HUES6 (cell line): ENCODE measurements around the gene F11R.

Experiments
- H3K27ac ChIP-seq: 2 replicates; pipeline ENCODE4 v1.7.0; 2013; ENCODE audit warnings: low read depth, mild to moderate bottlenecking, low read length, inconsistent platforms
- H3K27me3 ChIP-seq: 2 replicates; pipeline ENCODE4 v1.6.1; 2013; ENCODE audit warnings: low read length; ENCODE audit not compliant: control insufficient read depth, insufficient read depth
- H3K36me3 ChIP-seq: 2 replicates; pipeline ENCODE4 v1.6.1; 2013; ENCODE audit warnings: low read length; ENCODE audit not compliant: control insufficient read depth, insufficient read depth
- H3K4me1 ChIP-seq: 2 replicates; pipeline ENCODE4 v1.6.1; 2013; ENCODE audit warnings: low read length; ENCODE audit not compliant: control insufficient read depth, insufficient read depth
- H3K4me3 ChIP-seq: 2 replicates; pipeline ENCODE4 v1.5.1; 2013; ENCODE audit warnings: low read depth, low read length
- H3K9ac ChIP-seq: one replicate; pipeline ENCODE4 v1.6.1; 2013; ENCODE audit warnings: mild to moderate bottlenecking, low read length
- H3K9me3 ChIP-seq: 2 replicates; pipeline ENCODE4 v1.6.1; 2013; ENCODE audit warnings: low read depth, low read length; ENCODE audit not compliant: control insufficient read depth, insufficient read depth

The F11R gene

GRCh38 chr1:161052899-161053298, 31.9 kb upstream of the F11R start:
- H3K9ac ChIP-seq: no peak overlapping the region
- H3K4me3 ChIP-seq: no peak overlapping the region
- no peaks in the 10 kb centered on the region for H3K9me3 ChIP-seq
- no peaks in the 10 kb centered on the region for H3K36me3 ChIP-seq
- H3K4me1 ChIP-seq: no peaks in the 10 kb centered on the region
- peaks cover 9% of the 10 kb centered on the region; the same call in 1 of the 2 replicates for H3K27me3 ChIP-seq
- no peak overlapping the region for H3K27ac ChIP-seq

GRCh38 chr1:161051219-161051618, 30.3 kb upstream of the F11R start:
- H3K4me1 ChIP-seq: peaks cover 3% of the 10 kb centered on the region; the same call in 1 of the 2 replicates
- H3K36me3 ChIP-seq: no peaks in the 10 kb centered on the region
- H3K9me3 ChIP-seq: no peaks in the 10 kb centered on the region
- H3K4me3 ChIP-seq: no peak overlapping the region
- peaks cover 14% of the 10 kb centered on the region; the same call in 1 of the 2 replicates for H3K27me3 ChIP-seq
- H3K9ac ChIP-seq: no peak overlapping the region
- no peak overlapping the region for H3K27ac ChIP-seq

- H3K9ac ChIP-seq: no peak overlapping the region
- peaks cover 14% of the 10 kb centered on the region; the same call in 1 of the 2 replicates for H3K27me3 ChIP-seq
- H3K4me1 ChIP-seq: peaks cover 10% of the 10 kb centered on the region; the same call in 1 of the 2 replicates
- H3K4me3 ChIP-seq: no peak overlapping the region
- H3K36me3 ChIP-seq: no peaks in the 10 kb centered on the region
- H3K9me3 ChIP-seq: no peaks in the 10 kb centered on the region
- H3K27ac ChIP-seq: no peak overlapping the region
Measured at GRCh38 chr1:161048949-161049722, 28.2 kb upstream of the F11R start.

- Histone ChIP-seq H3K36me3 (peaks cover 2% of the 10 kb centered on the region), H3K4me1 (peaks cover 10% of the 10 kb centered on the region; the same call in 1 of the 2 replicates), H3K27me3 (peaks cover 14% of the 10 kb centered on the region; the same call in 1 of the 2 replicates), H3K9me3 (no peaks in the 10 kb centered on the region), H3K27ac (no peak overlapping the region), H3K9ac (no peak overlapping the region), H3K4me3 (no peak overlapping the region)
Measured at GRCh38 chr1:161047436-161048420, 26.8 kb upstream of the F11R start.

GRCh38 chr1:161046605-161047228, 25.8 kb upstream of the F11R start:
- Histone ChIP-seq H3K9ac (peak overlapping the region; percentile 93), H3K36me3 (peaks cover 12% of the 10 kb centered on the region), H3K27ac (peak overlapping the region; percentile 93), H3K27me3 (peaks cover 14% of the 10 kb centered on the region; the same call in 1 of the 2 replicates), H3K4me3 (peak overlapping the region; percentile 78), H3K4me1 (peaks cover 10% of the 10 kb centered on the region; the same call in 1 of the 2 replicates), H3K9me3 (no peaks in the 10 kb centered on the region)

GRCh38 chr1:161045736-161046604, 25.0 kb upstream of the F11R start, which contains the start of gene USF1:
USF1 (minus strand) TSS chr1:161045977; CDS start chr1:161043275, 2,702 bp downstream.
- H3K4me1 ChIP-seq: peaks cover 10% of the 10 kb centered on the region; the same call in 1 of the 2 replicates
- peak within 1 kb of the TSS; percentile 93 for H3K27ac ChIP-seq
- H3K4me3 ChIP-seq: peak within 1 kb of the TSS; percentile 78
- peaks cover 14% of the 10 kb centered on the region; the same call in 1 of the 2 replicates for H3K27me3 ChIP-seq
- peak within 1 kb of the TSS; percentile 93 for H3K9ac ChIP-seq
- H3K9me3 ChIP-seq: no peaks in the 10 kb centered on the region
- peaks cover 18% of the 10 kb centered on the region for H3K36me3 ChIP-seq

GRCh38 chr1:161044908-161045735, 24.2 kb upstream of the F11R start:
- H3K9ac ChIP-seq: peak overlapping the region; percentile 93
- H3K4me1 ChIP-seq: peaks cover 10% of the 10 kb centered on the region; the same call in 1 of the 2 replicates
- peaks cover 26% of the 10 kb centered on the region for H3K36me3 ChIP-seq
- H3K4me3 ChIP-seq: peak overlapping the region; percentile 78
- H3K27ac ChIP-seq: peak overlapping the region; percentile 93; the same call in 1 of the 2 replicates
- H3K27me3 ChIP-seq: peaks cover 14% of the 10 kb centered on the region; the same call in 1 of the 2 replicates
- no peaks in the 10 kb centered on the region for H3K9me3 ChIP-seq

- Histone ChIP-seq H3K27ac (no peak overlapping the region), H3K36me3 (peaks cover 32% of the 10 kb centered on the region), H3K4me1 (peaks cover 10% of the 10 kb centered on the region; the same call in 1 of the 2 replicates), H3K4me3 (peak overlapping the region; percentile 78), H3K9ac (peak overlapping the region; percentile 93), H3K9me3 (no peaks in the 10 kb centered on the region), H3K27me3 (peaks cover 14% of the 10 kb centered on the region; the same call in 1 of the 2 replicates)
Measured at GRCh38 chr1:161044535-161044907, 23.6 kb upstream of the F11R start.

- Histone ChIP-seq H3K27ac (no peak overlapping the region), H3K9ac (no peak overlapping the region), H3K9me3 (no peaks in the 10 kb centered on the region), H3K4me1 (peaks cover 14% of the 10 kb centered on the region; the same call in 1 of the 2 replicates), H3K36me3 (peaks cover 35% of the 10 kb centered on the region), H3K4me3 (no peak overlapping the region), H3K27me3 (no peaks in the 10 kb centered on the region)
Measured at GRCh38 chr1:161039546-161039945, 18.6 kb upstream of the F11R start.
